Neural cell (in vitro differentiated cells): Measurements from ENCODE around the gene CYRIA. TPM values are rescaled to one million over a fixed set of nuclear protein-coding genes. Genes with fewer than 3 reads are reported as not detected.

Experiments
- H2AFZ ChIP-seq: fragments of 200-600, 300-800 bp; sonication (generic), shearing (Covaris generic); 2 replicates; pipeline ENCODE4 v1.6.0; 2014; ENCODE audit warnings: low read depth, mild to moderate bottlenecking, antibody characterized with exemption, low read length, moderate library complexity
- H3F3A ChIP-seq: fragments of 200-600 bp; shearing (Covaris generic); 2 replicates; pipeline ENCODE4 v1.6.1; 2016; ENCODE audit warnings: mild to moderate bottlenecking, moderate library complexity, mixed read lengths, antibody characterized with exemption, low read length; ENCODE audit not compliant: insufficient read depth, poor library complexity, severe bottlenecking
- H3K27ac ChIP-seq: fragments of 200-600, 300-800 bp; sonication (generic), shearing (Covaris generic); 2 replicates; pipeline ENCODE4 v1.5.1; 2014; ENCODE audit warnings: mild to moderate bottlenecking, low read length, moderate library complexity
- H3K27me3 ChIP-seq: fragments of 300-800, 200-600 bp; sonication (generic), shearing (Covaris generic); 2 replicates; pipeline ENCODE4 v1.6.0; 2014; ENCODE audit warnings: mild to moderate bottlenecking, low read depth, low read length, moderate library complexity; ENCODE audit not compliant: insufficient read depth
- H3K36me3 ChIP-seq: fragments of 300-800, 200-600 bp; sonication (generic), shearing (Covaris generic); 2 replicates; pipeline ENCODE4 v1.5.1; 2014; ENCODE audit warnings: mild to moderate bottlenecking, antibody characterized with exemption, low read length, moderate library complexity; ENCODE audit not compliant: insufficient read depth
- H3K4me2 ChIP-seq: fragments of 300-800, 200-600 bp; sonication (generic), shearing (Covaris generic); 2 replicates; pipeline ENCODE4 v1.6.0; 2014; ENCODE audit warnings: mild to moderate bottlenecking, low read length
- H3K4me3 ChIP-seq: fragments of 300-800, 200-600 bp; sonication (generic), shearing (Covaris generic); 2 replicates; pipeline ENCODE4 v1.5.1; 2014; ENCODE audit warnings: mild to moderate bottlenecking, low read length, moderate library complexity
- H3K79me2 ChIP-seq: fragments of 200-600 bp; shearing (Covaris generic); replicated peaks from 2 replicates; pipeline ENCODE4 v1.6.0; 2014; ENCODE audit warnings: mild to moderate bottlenecking, low read length, moderate library complexity; ENCODE audit not compliant: insufficient read depth
- H3K9ac ChIP-seq: fragments of 300-800, 200-600 bp; sonication (generic), shearing (Covaris generic); 2 replicates; pipeline ENCODE4 v1.6.1; 2016; ENCODE audit warnings: mild to moderate bottlenecking, low read length, mixed read lengths
- H3K9me2 ChIP-seq: fragments of 200-600 bp; shearing (Covaris generic); 2 replicates; pipeline ENCODE4 v1.6.1; 2016; ENCODE audit warnings: mild to moderate bottlenecking, low read length, mixed read lengths; ENCODE audit not compliant: insufficient read depth
- H3K9me3 ChIP-seq: fragments of 200-600, 300-800 bp; sonication (generic), shearing (Covaris generic); 2 replicates; pipeline ENCODE4 v1.6.1; 2016; ENCODE audit warnings: mild to moderate bottlenecking, mixed run types, low read length, moderate library complexity, mixed read lengths
- H4K20me1 ChIP-seq: fragments of 200-600 bp; shearing (Covaris generic); 2 replicates; pipeline ENCODE4 v1.6.1; 2016; ENCODE audit warnings: mild to moderate bottlenecking, mixed run types; ENCODE audit not compliant: insufficient read depth
- CTCF ChIP-seq: fragments of 450-650 bp; IDR thresholded peaks from 2 replicates; pipeline ENCODE4 v1.5.1; 2014; ENCODE audit warnings: antibody characterized with exemption, mild to moderate bottlenecking, moderate library complexity; ENCODE audit not compliant: poor library complexity, severe bottlenecking
- EP300 ChIP-seq: fragments of 450-650 bp; conservative IDR thresholded peaks from 2 replicates; pipeline ENCODE4 v1.6.1; 2014; ENCODE audit warnings: antibody characterized with exemption, mild to moderate bottlenecking, moderate library complexity; ENCODE audit not compliant: poor library complexity, severe bottlenecking
- EZH2 ChIP-seq: fragments of 200-600, 300-800 bp; shearing (Covaris generic), sonication (generic); IDR thresholded peaks from 2 replicates; pipeline ENCODE4 v1.6.1; 2014; ENCODE audit warnings: antibody characterized with exemption, low read length, borderline replicate concordance, mild to moderate bottlenecking; ENCODE audit not compliant: insufficient read depth, poor library complexity, severe bottlenecking
- MXI1 ChIP-seq: fragments of 450-650 bp; conservative IDR thresholded peaks from 2 replicates; pipeline ENCODE4 v1.6.1; 2014; ENCODE audit warnings: antibody characterized with exemption, mild to moderate bottlenecking; ENCODE audit not compliant: poor library complexity, severe bottlenecking
- POLR2AphosphoS5 ChIP-seq: IDR thresholded peaks from 2 replicates; pipeline ENCODE4 v1.6.1; 2012
- RAD21 ChIP-seq: fragments of 450-650 bp; conservative IDR thresholded peaks from 2 replicates; pipeline ENCODE4 v1.6.1; 2014; ENCODE audit warnings: antibody characterized with exemption, mild to moderate bottlenecking, moderate library complexity
- SMC3 ChIP-seq: fragments of 450-650 bp; conservative IDR thresholded peaks from 2 replicates; pipeline ENCODE4 v1.6.1; 2014; ENCODE audit warnings: antibody characterized with exemption, mild to moderate bottlenecking, moderate library complexity; ENCODE audit not compliant: poor library complexity
- TAF1 ChIP-seq: IDR thresholded peaks from 2 replicates; pipeline ENCODE4 v1.6.1; 2012; ENCODE audit warnings: low read depth
- polyA plus RNA-seq: library from polyadenylated mRNA; depleted of rRNA; stranded (reverse); fragments of >200 nt; gene quantifications from 2 replicates; pipeline ENCODE4 v1.2.3, GENCODE V29; 2014
- TF ChIP-seq, protein P1 (sequence below): IDR thresholded peaks from 2 replicates; pipeline ENCODE4 v1.6.1; 2012; ENCODE audit warnings: borderline replicate concordance

CYRIA gene
- polyA plus RNA-seq, 1 donor from 2014 or later = 67.0 TPM

DNA sequence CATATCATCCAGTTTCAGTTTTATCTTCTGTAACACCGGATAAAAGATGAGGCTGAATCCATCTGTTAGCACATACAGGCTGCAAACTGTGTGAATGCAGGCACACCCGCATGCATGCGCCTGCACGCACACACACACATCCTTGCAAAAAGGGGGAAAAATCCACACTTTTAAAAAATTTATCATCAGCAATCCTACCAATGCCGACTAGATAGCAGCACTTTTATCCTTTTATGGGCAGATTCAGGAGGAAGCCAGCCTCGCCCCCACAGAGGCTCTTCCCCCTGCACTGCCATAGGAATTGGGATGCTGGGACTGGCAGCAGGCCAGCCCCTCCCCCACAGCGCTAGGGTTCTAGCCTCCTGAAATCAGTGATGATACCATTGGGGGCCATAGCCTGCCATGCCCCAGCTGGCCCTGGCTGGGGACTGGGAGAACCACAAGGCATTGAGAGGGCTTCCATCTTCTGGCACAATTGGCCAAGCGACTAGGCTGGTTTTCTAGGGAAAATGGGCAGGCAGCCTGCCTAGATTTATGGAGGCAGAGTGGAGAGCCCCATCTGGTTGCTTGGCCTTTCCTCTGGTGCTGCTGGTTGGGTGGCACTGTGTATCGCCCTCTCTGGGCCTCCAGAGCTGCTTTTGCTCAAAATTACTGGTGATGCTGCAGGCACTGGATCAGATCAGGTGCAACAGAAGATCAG, 25.5 kb downstream of the CYRIA start:
- Histone ChIP-seq H3F3A (peaks cover 6% of the 10 kb centered on the region), H3K27ac (peak overlapping the region; percentile 76), H3K4me2 (no peak overlapping the region), H3K27me3 (no peaks in the 10 kb centered on the region), H3K9me3 (no peaks in the 10 kb centered on the region), H3K4me3 (no peak overlapping the region), H3K9me2 (no peaks in the 10 kb centered on the region), H4K20me1 (no peaks in the 10 kb centered on the region), H3K36me3 (no peaks in the 10 kb centered on the region), H2AFZ (no peak overlapping the region), H3K9ac (peak overlapping the region; percentile 39), H3K79me2 (peaks cover 3% of the 10 kb centered on the region)
- TF ChIP-seq, protein P1, sequence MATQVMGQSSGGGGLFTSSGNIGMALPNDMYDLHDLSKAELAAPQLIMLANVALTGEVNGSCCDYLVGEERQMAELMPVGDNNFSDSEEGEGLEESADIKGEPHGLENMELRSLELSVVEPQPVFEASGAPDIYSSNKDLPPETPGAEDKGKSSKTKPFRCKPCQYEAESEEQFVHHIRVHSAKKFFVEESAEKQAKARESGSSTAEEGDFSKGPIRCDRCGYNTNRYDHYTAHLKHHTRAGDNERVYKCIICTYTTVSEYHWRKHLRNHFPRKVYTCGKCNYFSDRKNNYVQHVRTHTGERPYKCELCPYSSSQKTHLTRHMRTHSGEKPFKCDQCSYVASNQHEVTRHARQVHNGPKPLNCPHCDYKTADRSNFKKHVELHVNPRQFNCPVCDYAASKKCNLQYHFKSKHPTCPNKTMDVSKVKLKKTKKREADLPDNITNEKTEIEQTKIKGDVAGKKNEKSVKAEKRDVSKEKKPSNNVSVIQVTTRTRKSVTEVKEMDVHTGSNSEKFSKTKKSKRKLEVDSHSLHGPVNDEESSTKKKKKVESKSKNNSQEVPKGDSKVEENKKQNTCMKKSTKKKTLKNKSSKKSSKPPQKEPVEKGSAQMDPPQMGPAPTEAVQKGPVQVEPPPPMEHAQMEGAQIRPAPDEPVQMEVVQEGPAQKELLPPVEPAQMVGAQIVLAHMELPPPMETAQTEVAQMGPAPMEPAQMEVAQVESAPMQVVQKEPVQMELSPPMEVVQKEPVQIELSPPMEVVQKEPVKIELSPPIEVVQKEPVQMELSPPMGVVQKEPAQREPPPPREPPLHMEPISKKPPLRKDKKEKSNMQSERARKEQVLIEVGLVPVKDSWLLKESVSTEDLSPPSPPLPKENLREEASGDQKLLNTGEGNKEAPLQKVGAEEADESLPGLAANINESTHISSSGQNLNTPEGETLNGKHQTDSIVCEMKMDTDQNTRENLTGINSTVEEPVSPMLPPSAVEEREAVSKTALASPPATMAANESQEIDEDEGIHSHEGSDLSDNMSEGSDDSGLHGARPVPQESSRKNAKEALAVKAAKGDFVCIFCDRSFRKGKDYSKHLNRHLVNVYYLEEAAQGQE = no peak
- peak; percentile 1 for TF ChIP-seq SMC3
- TF ChIP-seq TAF1 = no peak
- no peak for TF ChIP-seq POLR2AphosphoS5
- no peak for TF ChIP-seq CTCF
- TF ChIP-seq EP300 = no peak
- no peak for TF ChIP-seq RAD21

GRCh38 chr2:16639431-16639830, 26.2 kb downstream of the CYRIA start:
- Histone ChIP-seq H2AFZ (no peak overlapping the region), H3K9me3 (no peaks in the 10 kb centered on the region), H3K4me3 (peak overlapping the region; percentile 16), H3K9me2 (no peaks in the 10 kb centered on the region), H3K36me3 (no peaks in the 10 kb centered on the region), H3F3A (peaks cover 6% of the 10 kb centered on the region), H3K27me3 (no peaks in the 10 kb centered on the region), H4K20me1 (no peaks in the 10 kb centered on the region), H3K9ac (peak overlapping the region; percentile 39), H3K79me2 (peaks cover 3% of the 10 kb centered on the region), H3K4me2 (peak overlapping the region; percentile 37), H3K27ac (peak overlapping the region; percentile 76)
- TF ChIP-seq RAD21 (peak; percentile 42), SMC3 (peak; percentile 16), EP300 (no peak), MXI1 (no peak), CTCF (no peak), TAF1 (no peak), EZH2 (no peak)
- TF ChIP-seq, protein P1 = peak; percentile 5
